HepG2 (cell line): ENCODE results near the gene POLRMT. TPM values are rescaled to one million over a fixed set of nuclear protein-coding genes. Genes with fewer than 3 reads are reported as not detected.
A peak's percentile ranks its signal among the peaks of the same experiment; 100 is the strongest.

Experiments used
- CENPX ChIP-seq: sonication (generic); formaldehyde crosslinking; IDR thresholded peaks from 2 replicates; pipeline ENCODE4 v1.9.0; 2021; ENCODE audit warnings: mild to moderate bottlenecking, missing genetic modification reagents, moderate library complexity
- ETV5 ChIP-seq: IDR thresholded peaks from 2 replicates; pipeline ENCODE4 v1.6.1; 2018; ENCODE audit warnings: missing biosample characterization, missing genetic modification reagents, inconsistent platforms, borderline replicate concordance
- GLI4 ChIP-seq: sonication (generic); formaldehyde crosslinking; IDR thresholded peaks from 2 replicates; pipeline ENCODE4 v1.5.1; 2020; ENCODE audit warnings: missing genetic modification reagents, mild to moderate bottlenecking, moderate library complexity, borderline replicate concordance
- HOXA7 ChIP-seq: sonication (generic); formaldehyde crosslinking; IDR thresholded peaks from 2 replicates; pipeline ENCODE4 v1.8.1; 2022; ENCODE audit warnings: mild to moderate bottlenecking, missing genetic modification reagents, moderate library complexity
- MAFF ChIP-seq: IDR thresholded peaks from 2 replicates; pipeline ENCODE4 v1.6.1; 2011; ENCODE audit warnings: low read depth, low read length, improper control_type of control experiment
- MTF1 ChIP-seq: sonication (generic); formaldehyde crosslinking; IDR thresholded peaks from 2 replicates; pipeline ENCODE4 v1.5.0; 2020; ENCODE audit warnings: missing genetic modification reagents
- MYNN ChIP-seq: sonication (generic); formaldehyde crosslinking; IDR thresholded peaks from 2 replicates; pipeline ENCODE4 v1.4.0; 2020; ENCODE audit warnings: mild to moderate bottlenecking, low read depth, missing genetic modification reagents
- MZF1 ChIP-seq: sonication (generic); formaldehyde crosslinking; IDR thresholded peaks from 2 replicates; pipeline ENCODE4 v1.8.1; 2023; ENCODE audit warnings: mild to moderate bottlenecking, missing genetic modification reagents, borderline replicate concordance
- NFYC ChIP-seq: IDR thresholded peaks from 2 replicates; pipeline ENCODE4 v1.6.1; 2016; ENCODE audit warnings: missing genetic modification reagents, missing compliant biosample characterization
- PRDM15 ChIP-seq: sonication (generic); formaldehyde crosslinking; IDR thresholded peaks from 2 replicates; pipeline ENCODE4 v1.4.0; 2020; ENCODE audit warnings: missing genetic modification reagents
- SETDB1 ChIP-seq: sonication (generic); formaldehyde crosslinking; IDR thresholded peaks from 2 replicates; pipeline ENCODE4 v1.5.1; 2020; ENCODE audit warnings: missing genetic modification reagents, mild to moderate bottlenecking, borderline replicate concordance
- USF2 ChIP-seq, 2 experiments: sonication (generic) in 1 of 2; formaldehyde crosslinking in 1 of 2; IDR thresholded peaks; 2 replicates each; pipeline versions ENCODE4 v1.5.1 to v1.6.1; 2011 to 2020; ENCODE audit warnings: borderline replicate concordance in 1 of 2, low read depth in 1 of 2, low read length in 1 of 2, mild to moderate bottlenecking in 1 of 2, missing genetic modification reagents in 1 of 2, moderate library complexity in 1 of 2
- ZHX1 ChIP-seq: sonication (generic); formaldehyde crosslinking; IDR thresholded peaks from 2 replicates; pipeline ENCODE4 v1.8.1; 2022; ENCODE audit warnings: low read depth, mild to moderate bottlenecking, missing genetic modification reagents
- ZNF101 ChIP-seq: sonication (generic); formaldehyde crosslinking; IDR thresholded peaks from 2 replicates; pipeline ENCODE4 v1.4.0; 2020; ENCODE audit warnings: mild to moderate bottlenecking, low read depth, missing genetic modification reagents, borderline replicate concordance
- ZNF136 ChIP-seq: sonication (generic); formaldehyde crosslinking; IDR thresholded peaks from 2 replicates; pipeline ENCODE4 v1.8.1; 2022; ENCODE audit warnings: low read depth, mild to moderate bottlenecking, moderate library complexity, missing genetic modification reagents
- ZNF331 ChIP-seq: sonication (generic); formaldehyde crosslinking; IDR thresholded peaks from 2 replicates; pipeline ENCODE4 v1.4.0; 2020; ENCODE audit warnings: missing genetic modification reagents
- ZNF451 ChIP-seq: sonication (generic); formaldehyde crosslinking; IDR thresholded peaks from 2 replicates; pipeline ENCODE4 v1.5.0; 2020; ENCODE audit warnings: mild to moderate bottlenecking, missing genetic modification reagents
- ZNF674 ChIP-seq: sonication (generic); formaldehyde crosslinking; IDR thresholded peaks from 2 replicates; pipeline ENCODE4 v1.5.0; 2020; ENCODE audit warnings: low read depth, mild to moderate bottlenecking, missing genetic modification reagents
- ZNF713 ChIP-seq: sonication (generic); formaldehyde crosslinking; IDR thresholded peaks from 2 replicates; pipeline ENCODE4 v1.4.0; 2020; ENCODE audit warnings: mild to moderate bottlenecking, missing genetic modification reagents
- ZNF839 ChIP-seq: sonication (generic); formaldehyde crosslinking; IDR thresholded peaks from 2 replicates; pipeline ENCODE4 v1.4.0; 2020; ENCODE audit warnings: missing genetic modification reagents, mild to moderate bottlenecking, borderline replicate concordance
- ZSCAN30 ChIP-seq: sonication (generic); formaldehyde crosslinking; IDR thresholded peaks from 2 replicates; pipeline ENCODE4 v1.5.0; 2020; ENCODE audit warnings: mild to moderate bottlenecking, missing genetic modification reagents
- polyA plus RNA-seq, 8 experiments: library from polyadenylated mRNA; depleted of rRNA in 3 of 8; stranded (reverse) in 7 of 8; unstranded in 1 of 8; fragments of >200 nt; fragmentation: Illumina TruSeq in 4 of 8; extraction: Trizol in 4 of 8; gene quantifications; 2 replicates each; pipeline versions ENCODE4 v1.2.1 to v1.2.3, GENCODE V29; 2011 to 2016; ENCODE audit warnings: low read depth in 4 of 8, missing spikeins in 1 of 8, mixed read lengths in 1 of 8; ENCODE audit not compliant: insufficient read depth in 1 of 8
- total RNA-seq, 5 experiments: library from RNA; depleted of rRNA; stranded (reverse); fragments of >200 nt; fragmentation: Illumina TruSeq; extraction: Trizol; gene quantifications; 2 replicates each; pipeline ENCODE4 v1.2.3, GENCODE V29; 2016; ENCODE audit warnings: low read depth in 1 of 5

POLRMT gene
- total and polyA plus RNA-seq, 2 of the 13 experiments (the other 11 are each of a cell fraction or from before 2014, with no cell fraction given), result 78.0 to 101 TPM

GRCh38 chr19:633068-633785 is at the start of gene POLRMT (continued):
- TF ChIP-seq USF2 (IDR thresholded peaks at IDR 0.05; ENCODE audit: low read depth, low read length) (no peak), USF2 (CRISPR knock-in tag; IDR thresholded peaks at IDR 0.05; ENCODE audit: borderline replicate concordance) (no peak), ZNF674 (CRISPR knock-in tag) (no peak; the same call in 1 of the 2 replicates), ZNF101 (CRISPR knock-in tag) (no peak), NFYC (CRISPR knock-in tag) (peak; percentile 93), HOXA7 (CRISPR knock-in tag) (no peak), MYNN (CRISPR knock-in tag) (no peak), SETDB1 (CRISPR knock-in tag) (no peak), ZNF136 (CRISPR knock-in tag) (no peak), ETV5 (CRISPR knock-in tag) (peak; percentile 76), ZNF331 (CRISPR knock-in tag) (peak; percentile 69), ZNF713 (CRISPR knock-in tag) (no peak), CENPX (CRISPR knock-in tag) (no peak), MZF1 (CRISPR knock-in tag) (no peak), GLI4 (CRISPR knock-in tag) (no peak), ZNF451 (0 out of 2 replicates have a peak, but pooled peaks have one; percentile 29), PRDM15 (CRISPR knock-in tag) (0 out of 2 replicates have a peak, but pooled peaks have one; percentile 13), ZSCAN30 (CRISPR knock-in tag) (no peak), ZHX1 (CRISPR knock-in tag) (0 out of 2 replicates have a peak, but pooled peaks have one; percentile 57), MAFF (0 out of 2 replicates have a peak, but pooled peaks have one; percentile 14), ZNF839 (CRISPR knock-in tag) (no peak), MTF1 (CRISPR knock-in tag) (peak; percentile 72; the same call in 1 of the 2 replicates)
